ENCODE results near the gene SPAG7. TPM values are rescaled to one million over a fixed set of nuclear protein-coding genes. Genes with fewer than 3 reads are reported as not detected.
"Not testable (repeated sequence)": the region's sequence is repeated elsewhere in the genome, so short reads cannot be mapped to it uniquely, and the experiment has no call there.

Gene SPAG7
- total RNA-seq, 2 donors from 2014 or later = 140 to 158 TPM

- H3K4me3 Mint-ChIP-seq = peak overlapping the region; percentile 2 to 39
- ATAC-seq (replicated peaks in 1 of 2) (peak; percentile 54 to 76), DNase-seq (peak in 1 of 2 donors; percentile 28)
- peak overlapping the region; percentile 55 for H3K27ac Mint-ChIP-seq
- peaks cover 2 to 16% of the 10 kb centered on the region in 2 donors for H3K36me3 Mint-ChIP-seq (ENCODE audit: insufficient read depth in 2 of 2)
- H3K9me3 Mint-ChIP-seq = no peaks in the 10 kb centered on the region
- H3K4me1 Mint-ChIP-seq (ENCODE audit: low read depth) = peaks cover 21% of the 10 kb centered on the region
- no peaks in the 10 kb centered on the region for H3K27me3 Mint-ChIP-seq (ENCODE audit: low read depth)
Observed at GRCh38 chr17:4934173-4934979, 33.2 kb downstream of the SPAG7 start.

DNA sequence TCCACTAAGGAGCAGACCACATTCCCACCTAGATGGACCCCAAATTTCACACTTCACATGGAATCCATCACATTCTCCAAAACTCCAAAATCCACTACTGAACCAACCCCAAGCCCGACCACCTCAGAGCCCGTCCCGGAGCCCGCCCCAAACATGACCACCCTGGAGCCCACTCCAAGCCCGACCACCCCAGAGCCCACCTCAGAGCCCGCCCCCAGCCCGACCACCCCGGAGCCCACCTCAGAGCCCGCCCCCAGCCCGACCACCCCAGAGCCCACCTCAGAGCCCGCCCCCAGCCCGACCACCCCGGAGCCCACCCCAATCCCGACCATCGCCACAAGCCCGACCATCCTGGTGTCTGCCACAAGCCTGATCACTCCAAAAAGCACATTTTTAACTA, 34.0 kb downstream of the SPAG7 start:
- Mint-ChIP-seq H3K27ac (no peak overlapping the region), H3K36me3 (ENCODE audit: insufficient read depth in 2 of 2) (peaks cover 2 to 20% of the 10 kb centered on the region in 2 donors), H3K9me3 (no peaks in the 10 kb centered on the region), H3K27me3 (ENCODE audit: low read depth) (no peaks in the 10 kb centered on the region), H3K4me1 (ENCODE audit: low read depth) (peaks cover 14% of the 10 kb centered on the region), H3K4me3 (peak overlapping the region in 1 of 2 donors; percentile 19)
- DNase-seq = no peak
- no peak for ATAC-seq (replicated peaks in 1 of 2)

DNA sequence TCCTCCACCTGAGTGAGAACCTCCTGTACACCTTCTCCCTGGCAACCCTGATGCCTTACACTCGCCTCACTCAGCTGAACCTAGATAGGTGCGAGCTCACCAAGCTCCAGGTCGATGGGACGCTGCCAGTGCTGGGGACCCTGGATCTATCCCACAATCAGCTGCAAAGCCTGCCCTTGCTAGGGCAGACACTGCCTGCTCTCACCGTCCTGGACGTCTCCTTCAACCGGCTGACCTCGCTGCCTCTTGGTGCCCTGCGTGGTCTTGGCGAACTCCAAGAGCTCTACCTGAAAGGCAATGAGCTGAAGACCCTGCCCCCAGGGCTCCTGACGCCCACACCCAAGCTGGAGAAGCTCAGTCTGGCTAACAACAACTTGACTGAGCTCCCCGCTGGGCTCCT, 34.9 kb downstream of the SPAG7 start:
- Mint-ChIP-seq H3K4me1 (ENCODE audit: low read depth) (peaks cover 8% of the 10 kb centered on the region), H3K4me3 (no peak overlapping the region), H3K27me3 (ENCODE audit: low read depth) (no peaks in the 10 kb centered on the region), H3K9me3 (no peaks in the 10 kb centered on the region), H3K27ac (no peak overlapping the region), H3K36me3 (ENCODE audit: insufficient read depth in 2 of 2) (peaks cover 0 to 22% of the 10 kb centered on the region in 2 donors)
- DNase-seq (no peak), ATAC-seq (replicated peaks in 1 of 2) (peak in 1 of 2 donors; percentile 11)

DNA sequence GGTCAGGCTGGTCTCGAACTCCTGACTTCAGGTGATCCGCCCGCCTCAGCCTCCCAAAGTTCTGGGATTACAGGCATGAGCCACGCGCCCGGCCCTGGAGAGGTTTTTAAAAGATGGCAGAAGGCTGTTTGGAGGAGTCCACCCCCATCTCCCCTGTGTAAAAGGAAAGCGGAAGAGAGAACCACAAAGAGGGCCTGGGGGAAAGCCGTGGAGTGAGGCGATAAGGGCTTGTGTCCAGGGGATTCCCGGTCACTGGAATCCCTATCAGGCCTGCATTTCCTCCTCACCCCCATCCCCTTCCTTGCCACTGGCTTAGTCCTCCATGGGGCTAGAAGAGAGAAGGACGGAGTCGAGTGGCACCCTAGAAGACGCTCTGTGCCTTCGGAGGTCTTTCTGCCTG, 35.7 kb downstream of the SPAG7 start, which contains the start of gene GP1BA:
Gene GP1BA, plus strand, starts transcription at position 315 of the 400 bp plus-strand sequence. CDS start 328 bp downstream, outside the sequence.
- Mint-ChIP-seq H3K9me3 (no peaks in the 10 kb centered on the region), H3K4me3 (no peak within 1 kb of the TSS), H3K27ac (no peak within 1 kb of the TSS), H3K36me3 (ENCODE audit: insufficient read depth in 2 of 2) (peaks cover 2 to 16% of the 10 kb centered on the region in 2 donors), H3K27me3 (ENCODE audit: low read depth) (no peaks in the 10 kb centered on the region), H3K4me1 (ENCODE audit: low read depth) (peaks cover 8% of the 10 kb centered on the region)
- no peak for DNase-seq
- no peak for ATAC-seq (replicated peaks in 1 of 2)

DNA sequence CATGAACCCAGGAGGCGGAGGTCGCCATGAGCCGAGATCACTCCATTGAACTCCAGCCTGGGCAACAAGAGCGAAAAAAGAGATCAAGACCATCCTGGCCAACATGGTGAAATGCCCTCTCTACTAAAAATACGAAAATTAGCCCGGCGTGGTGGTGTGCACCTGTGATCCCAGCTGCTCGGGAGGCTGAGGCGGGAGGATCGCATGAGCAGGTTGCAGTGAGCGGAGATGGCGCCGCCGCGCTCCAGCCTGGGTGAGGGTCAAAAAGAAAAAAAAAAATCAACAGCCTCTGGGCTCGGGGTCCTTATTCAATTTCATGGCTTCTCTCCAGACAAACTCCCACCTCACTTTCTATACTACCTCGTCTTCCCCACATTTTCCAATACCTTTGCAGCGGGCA, 38.7 kb downstream of the SPAG7 start:
- Mint-ChIP-seq H3K27me3 (ENCODE audit: low read depth) (no peaks in the 10 kb centered on the region), H3K4me3 (no peak overlapping the region), H3K27ac (no peak overlapping the region), H3K4me1 (ENCODE audit: low read depth) (peaks cover 6% of the 10 kb centered on the region), H3K36me3 (ENCODE audit: insufficient read depth in 2 of 2) (peaks cover 2 to 10% of the 10 kb centered on the region in 2 donors), H3K9me3 (no peaks in the 10 kb centered on the region)
- DNase-seq = no peak
- ATAC-seq (replicated peaks in 1 of 2) = no peak

GRCh38 chr17:4926577-4927335, 40.9 kb downstream of the SPAG7 start:
- not testable (repeated sequence) for H3K27me3 Mint-ChIP-seq (ENCODE audit: low read depth); H3K36me3 Mint-ChIP-seq (ENCODE audit: insufficient read depth in 2 of 2); ATAC-seq (replicated peaks in 1 of 2); H3K27ac Mint-ChIP-seq; DNase-seq; H3K9me3 Mint-ChIP-seq; H3K4me1 Mint-ChIP-seq (ENCODE audit: low read depth)
- H3K4me3 Mint-ChIP-seq = peak overlapping the region in 1 of 2 donors; percentile 55

DNA sequence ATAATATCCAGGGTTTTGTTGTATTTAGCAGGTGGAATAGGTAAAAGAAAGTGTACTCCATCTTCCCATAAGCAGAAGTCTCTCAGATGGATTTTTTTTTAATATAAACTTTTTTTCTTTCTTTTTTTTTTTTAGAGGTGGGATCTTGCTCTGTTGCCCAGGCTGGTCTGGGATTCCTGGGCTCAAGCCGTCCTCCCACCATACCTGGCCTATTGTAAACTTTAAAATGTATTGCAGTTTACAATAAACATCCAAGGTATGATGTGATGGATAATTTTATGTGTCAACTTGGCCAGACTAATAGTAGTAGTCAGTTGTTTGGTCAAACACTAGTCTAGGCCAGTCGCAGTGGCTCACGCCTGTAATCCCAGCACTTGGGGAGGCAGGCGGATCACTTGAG, 46.3 kb downstream of the SPAG7 start:
- H3K27me3 Mint-ChIP-seq (ENCODE audit: low read depth) = no peaks in the 10 kb centered on the region

GRCh38 chr17:4920351-4921048, 47.1 kb downstream of the SPAG7 start:
- DNase-seq = no peak
- ATAC-seq (replicated peaks in 1 of 2) = no peak
- no peak overlapping the region for H3K27ac Mint-ChIP-seq
- peaks cover 4% of the 10 kb centered on the region for H3K4me1 Mint-ChIP-seq (ENCODE audit: low read depth)
- H3K4me3 Mint-ChIP-seq = no peak overlapping the region
- no peaks in the 10 kb centered on the region for H3K9me3 Mint-ChIP-seq
- no peaks in the 10 kb centered on the region for H3K27me3 Mint-ChIP-seq (ENCODE audit: low read depth)
- H3K36me3 Mint-ChIP-seq (ENCODE audit: insufficient read depth in 2 of 2) = no peaks in the 10 kb centered on the region

More for the DNA sequence above, 46.3 kb downstream of the SPAG7 start:
- Mint-ChIP-seq H3K36me3 (ENCODE audit: insufficient read depth in 2 of 2) (no peaks in the 10 kb centered on the region), H3K4me1 (ENCODE audit: low read depth) (peaks cover 4% of the 10 kb centered on the region), H3K27ac (no peak overlapping the region), H3K9me3 (no peaks in the 10 kb centered on the region), H3K4me3 (no peak overlapping the region)
- DNase-seq (no peak), ATAC-seq (replicated peaks in 1 of 2) (no peak)

DNA sequence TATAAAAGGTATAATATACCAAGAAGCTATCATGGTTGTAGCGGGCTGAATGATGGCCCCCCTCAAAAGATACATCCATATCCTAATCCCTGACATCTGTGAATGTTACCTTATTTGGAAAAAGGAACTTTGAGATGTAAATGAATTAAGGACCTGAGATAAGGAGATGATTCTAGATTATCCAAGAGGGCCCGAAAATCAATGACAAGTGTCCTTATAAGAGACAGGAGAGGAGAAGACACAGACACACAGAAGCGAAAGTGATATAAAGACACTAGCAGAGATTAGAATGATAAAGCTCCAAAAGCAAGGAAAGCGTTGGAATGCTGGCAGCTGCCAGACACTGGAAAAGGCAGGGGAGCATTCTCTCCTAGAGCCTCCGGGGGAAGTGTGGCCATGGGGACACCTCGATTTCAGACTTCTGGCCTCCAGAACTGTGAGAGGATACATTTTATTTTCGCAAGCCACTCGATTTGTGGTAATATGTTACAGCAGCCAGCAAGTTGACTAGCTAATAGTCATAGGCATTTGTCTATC, 48.0 kb downstream of the SPAG7 start:
- no peak overlapping the region for H3K27ac Mint-ChIP-seq
- H3K9me3 Mint-ChIP-seq = no peaks in the 10 kb centered on the region
- DNase-seq = no peak
- no peaks in the 10 kb centered on the region for H3K27me3 Mint-ChIP-seq (ENCODE audit: low read depth)
- H3K4me1 Mint-ChIP-seq (ENCODE audit: low read depth) = peaks cover 4% of the 10 kb centered on the region
- H3K36me3 Mint-ChIP-seq (ENCODE audit: insufficient read depth in 2 of 2) = no peaks in the 10 kb centered on the region
- H3K4me3 Mint-ChIP-seq = no peak overlapping the region
- no peak for ATAC-seq (replicated peaks in 1 of 2)

- H3K27ac Mint-ChIP-seq; H3K4me1 Mint-ChIP-seq (ENCODE audit: low read depth); DNase-seq; ATAC-seq (replicated peaks in 1 of 2); H3K4me3 Mint-ChIP-seq; H3K27me3 Mint-ChIP-seq (ENCODE audit: low read depth); H3K9me3 Mint-ChIP-seq; H3K36me3 Mint-ChIP-seq (ENCODE audit: insufficient read depth in 2 of 2): not testable (repeated sequence)
Observed at GRCh38 chr17:4914551-4914950, 53.1 kb downstream of the SPAG7 start.

DNA sequence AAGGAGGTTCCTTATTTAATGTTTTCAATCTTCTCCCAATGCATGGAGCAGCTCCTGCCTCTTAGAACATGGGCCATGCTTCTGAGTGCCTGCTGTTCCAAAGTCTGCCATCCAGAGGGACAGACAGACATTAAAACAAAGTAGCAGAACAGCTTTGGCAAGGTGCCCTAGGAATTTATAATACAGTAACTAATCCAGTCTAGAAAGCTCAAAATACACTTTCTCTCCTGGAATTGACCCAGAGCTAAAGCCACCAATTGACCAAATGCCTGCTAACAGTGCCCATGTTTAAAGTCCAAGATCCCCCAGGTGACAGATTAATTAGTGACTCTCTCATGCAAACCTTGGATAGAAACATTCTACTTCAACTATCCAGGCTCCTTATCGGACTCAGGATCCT, 53.6 kb downstream of the SPAG7 start:
- Mint-ChIP-seq H3K9me3 (no peaks in the 10 kb centered on the region), H3K27me3 (ENCODE audit: low read depth) (no peaks in the 10 kb centered on the region), H3K36me3 (ENCODE audit: insufficient read depth in 2 of 2) (no peaks in the 10 kb centered on the region), H3K4me1 (ENCODE audit: low read depth) (no peaks in the 10 kb centered on the region), H3K4me3 (no peak overlapping the region), H3K27ac (no peak overlapping the region)
- DNase-seq (no peak), ATAC-seq (replicated peaks in 1 of 2) (no peak)

Data from activated T-cell treated with anti-CD3 and anti-CD28 coated beads, Interleukin-2, amount 50 U/mL, for 72 hours (primary cell).